HG03175 (cell line): ENCODE results near the gene EGFL8.

Source experiments
- ATAC-seq: cut with Tn5 transposase; IDR thresholded peaks from one replicate; pipeline ENCODE4 v1.9.1; 2021; ENCODE audit warnings: mild to moderate bottlenecking, moderate library complexity; ENCODE audit not compliant: unreplicated experiment

EGFL8 gene

DNA sequence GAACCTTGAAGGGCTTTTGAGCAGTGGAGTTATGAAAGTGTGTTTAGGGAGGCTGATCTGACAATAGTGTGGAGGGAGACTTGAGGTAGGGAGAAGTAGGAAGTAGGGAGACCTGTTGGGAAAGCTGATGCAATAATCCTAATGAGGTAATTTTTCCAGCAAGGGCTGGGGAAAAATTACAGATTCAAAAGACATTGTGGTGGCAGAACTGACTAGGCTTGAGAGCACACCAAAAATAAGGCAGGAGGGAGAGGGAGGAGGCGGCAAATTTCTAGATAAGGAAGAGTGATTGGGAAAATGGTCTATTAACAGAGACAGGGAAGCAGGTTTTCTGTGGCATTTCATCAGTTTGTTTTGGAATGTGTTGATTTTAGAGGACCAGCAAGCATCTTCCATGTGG is 18.1 kb upstream of the EGFL8 start:
- no peak for ATAC-seq

DNA sequence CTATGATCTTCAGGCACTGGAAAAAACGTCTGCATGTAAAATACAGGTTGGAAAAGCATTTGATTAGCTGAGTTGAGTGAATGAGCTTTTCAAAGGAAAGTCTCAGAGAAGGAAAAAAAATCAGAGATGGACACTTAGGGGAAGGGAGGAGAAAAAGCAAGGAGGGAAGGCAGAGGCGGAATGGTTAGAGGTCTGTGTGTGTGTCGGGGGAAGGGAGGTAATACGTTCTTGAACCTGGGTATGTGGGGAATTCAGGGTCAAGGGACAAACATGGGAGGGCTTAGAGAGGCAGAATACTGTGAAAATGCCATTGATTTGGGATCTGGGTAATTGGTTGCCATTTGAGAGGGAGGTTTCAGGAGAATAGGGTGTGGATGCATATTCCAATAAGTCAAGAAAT is 17.7 kb upstream of the EGFL8 start:
- ATAC-seq: no peak

DNA sequence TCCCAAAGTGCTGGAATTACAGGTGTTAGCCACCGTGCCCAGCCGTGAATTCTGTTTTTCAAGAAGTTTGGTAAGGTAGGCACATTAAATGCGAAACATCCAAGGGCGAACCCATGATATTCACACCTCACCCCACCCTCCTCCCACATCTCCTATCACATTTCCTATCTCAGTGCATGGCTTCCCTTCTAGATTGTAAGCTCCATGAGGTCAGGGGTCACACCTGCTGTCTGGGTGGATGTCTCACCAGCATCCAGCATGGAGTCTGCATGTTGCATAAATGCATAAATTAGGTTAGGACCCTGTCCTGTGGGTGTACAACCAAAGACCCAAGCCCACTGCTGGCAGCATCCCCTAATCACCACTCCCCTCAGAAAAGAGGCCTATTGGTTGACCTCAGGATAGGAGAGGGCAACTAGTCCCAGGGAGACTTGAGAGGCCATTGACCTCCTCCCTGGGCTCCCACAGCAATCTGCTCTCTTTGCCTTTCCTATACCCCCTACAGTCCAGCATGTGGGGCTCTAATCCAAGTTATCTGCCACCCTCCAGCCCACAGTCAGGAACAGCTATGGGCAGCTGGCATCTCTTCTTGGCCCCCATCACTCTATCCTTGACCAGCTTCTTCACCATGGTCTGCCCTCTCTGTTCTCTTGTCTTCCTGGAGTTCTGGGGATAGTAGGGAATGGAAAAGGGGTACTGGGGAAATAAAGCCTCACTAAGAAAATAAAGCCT is 16.8 kb upstream of the EGFL8 start:
- no peak for ATAC-seq

DNA sequence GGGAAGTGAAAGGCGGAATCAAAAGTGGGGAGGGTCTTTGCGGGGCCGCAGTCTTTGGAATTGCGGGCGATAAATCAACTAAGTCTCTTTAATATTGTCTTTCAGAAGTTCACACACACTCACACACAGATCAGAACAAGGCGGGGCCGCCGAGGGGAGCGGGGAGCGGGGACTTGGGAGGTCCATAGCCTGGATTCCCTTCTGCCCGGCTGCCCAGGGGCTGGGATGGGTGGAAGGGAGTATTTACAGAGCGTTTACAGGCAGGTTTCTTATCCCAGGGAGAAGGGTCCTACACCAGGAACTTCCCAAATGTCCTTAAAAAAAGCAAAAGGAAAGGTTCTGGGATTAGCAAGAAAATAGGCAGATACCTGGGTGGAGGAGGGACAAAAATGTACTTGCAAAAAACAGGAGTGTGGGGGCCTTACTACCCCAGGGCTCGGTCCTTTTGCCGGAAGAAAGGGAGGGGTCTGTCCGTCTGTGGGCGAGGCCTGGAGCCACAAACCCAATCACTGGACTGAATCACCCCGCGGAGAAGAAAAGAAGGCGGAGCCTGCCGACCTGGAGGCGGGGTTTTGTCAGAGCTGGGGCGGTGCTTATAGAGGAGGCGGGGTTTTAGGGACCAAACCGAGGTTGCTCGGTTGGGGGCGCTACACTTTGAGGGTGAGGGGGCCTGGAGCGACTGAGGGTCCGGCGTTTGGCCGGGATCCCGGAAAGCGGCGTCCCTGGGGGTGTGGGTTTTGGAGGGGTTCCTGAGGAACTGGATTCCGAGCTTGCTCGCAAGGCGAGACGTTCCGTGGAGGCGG is 15.9 kb upstream of the EGFL8 start:
- no peak for ATAC-seq

DNA sequence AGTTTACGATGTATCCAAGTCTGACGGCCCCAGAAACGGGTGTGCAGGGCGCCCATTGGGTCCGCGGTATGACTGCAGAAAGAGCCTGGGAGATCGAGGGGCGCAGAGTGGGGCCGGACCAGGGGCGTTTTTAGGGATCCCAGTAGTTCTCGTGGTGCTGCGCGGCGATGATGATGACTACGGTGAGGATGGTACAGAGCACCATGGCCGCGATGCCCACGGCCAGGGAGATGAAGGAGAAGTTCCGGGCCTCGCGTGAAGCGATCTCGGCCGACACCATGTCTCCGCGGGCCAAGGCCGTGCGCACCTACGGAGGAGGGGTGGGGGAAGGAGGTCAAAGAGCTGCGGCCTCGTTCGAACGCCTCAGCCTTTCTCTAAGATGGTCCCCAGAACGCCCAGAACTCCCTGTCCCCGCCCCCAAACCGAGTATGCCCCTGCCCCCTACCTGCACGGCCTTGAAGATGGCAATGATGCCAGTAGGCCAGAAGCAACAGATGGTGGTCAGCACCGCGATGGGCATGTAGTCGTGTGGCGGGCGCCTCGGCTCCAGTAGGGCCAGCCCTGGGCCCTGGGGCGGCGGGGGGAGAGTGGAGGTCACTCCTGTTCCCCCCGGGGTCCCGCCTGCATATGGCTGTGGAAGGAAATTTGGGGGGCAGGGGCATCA is 15.2 kb upstream of the EGFL8 start:
- no peak for ATAC-seq

DNA sequence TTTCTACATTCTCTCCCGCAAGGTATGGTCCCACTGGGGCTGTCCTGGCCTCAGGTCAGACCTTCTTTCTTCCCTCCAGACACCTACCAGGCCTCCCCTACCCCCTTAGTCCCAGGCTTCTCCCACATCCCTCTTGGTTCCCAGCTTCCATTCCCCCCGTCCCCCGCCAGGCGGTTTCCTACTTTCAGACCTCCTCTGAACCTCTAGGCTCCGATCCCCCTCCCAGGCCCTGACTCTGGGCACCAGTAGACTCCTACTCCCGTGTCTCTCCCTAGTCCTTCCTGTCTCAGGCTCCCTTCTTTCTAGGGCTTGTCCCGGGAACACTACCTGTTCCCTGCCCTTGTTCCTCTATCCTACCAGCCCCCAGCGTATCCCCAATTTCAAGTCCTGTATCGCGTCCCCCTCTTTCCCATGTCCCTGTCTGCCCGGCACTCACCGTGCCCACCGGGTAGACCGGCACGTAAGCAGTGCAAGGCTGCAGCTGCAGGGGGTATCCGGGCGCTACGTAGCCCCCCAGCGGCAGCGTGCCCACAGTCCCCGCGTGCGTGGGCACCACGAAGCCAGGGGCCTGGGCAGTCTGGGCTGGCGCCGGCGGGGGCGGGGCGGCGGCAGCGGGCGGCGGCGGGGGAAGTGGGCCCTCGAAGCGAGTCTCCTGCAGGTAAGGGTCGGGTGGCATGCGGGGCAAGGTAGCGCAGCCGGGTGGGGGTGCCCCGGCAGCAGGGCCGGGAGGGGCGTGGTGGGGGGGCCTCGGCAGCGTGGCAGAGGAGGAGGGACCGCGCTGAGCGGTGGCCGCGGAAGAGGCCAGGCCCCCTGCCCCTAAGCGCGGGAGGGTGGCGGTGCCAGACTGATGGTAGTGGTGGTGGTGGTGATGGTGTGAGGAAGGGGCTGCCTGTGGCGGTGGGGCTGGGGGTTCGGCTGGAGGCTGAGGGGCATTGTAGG is 14.2 kb upstream of the EGFL8 start:
- no peak for ATAC-seq

DNA sequence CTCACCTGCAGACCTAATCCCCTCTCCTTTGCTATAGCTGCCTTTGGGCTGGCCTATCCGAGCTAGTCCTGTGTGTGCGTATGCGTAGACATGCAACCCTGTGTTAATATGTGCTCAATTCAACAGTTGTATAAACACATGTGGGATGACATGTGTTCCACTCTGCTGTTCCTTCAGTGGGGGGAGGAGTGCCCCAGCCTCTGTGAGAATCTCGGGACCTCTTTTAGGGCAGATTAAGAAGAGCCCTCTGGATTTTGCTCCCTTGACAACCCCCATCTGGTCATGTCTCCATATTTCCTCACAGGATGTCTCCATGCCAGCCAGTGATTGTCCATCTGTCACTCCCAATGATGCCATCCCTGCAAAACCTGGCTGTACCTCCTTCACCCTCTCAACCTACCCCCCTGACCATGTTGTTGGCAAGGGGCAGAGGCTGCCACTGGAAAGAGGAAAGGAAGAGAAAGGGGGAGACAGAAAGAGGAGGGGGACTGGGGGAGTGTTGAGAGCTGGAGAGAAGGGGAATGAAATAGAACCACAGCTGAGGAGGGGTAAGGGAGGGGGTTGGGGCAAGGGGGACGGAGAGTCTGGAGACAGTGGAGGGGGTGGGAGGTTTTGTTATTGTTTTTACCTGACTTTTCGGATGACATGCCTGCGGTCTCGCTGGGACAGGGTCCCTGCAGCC is 13.1 kb upstream of the EGFL8 start:
- no peak for ATAC-seq

DNA sequence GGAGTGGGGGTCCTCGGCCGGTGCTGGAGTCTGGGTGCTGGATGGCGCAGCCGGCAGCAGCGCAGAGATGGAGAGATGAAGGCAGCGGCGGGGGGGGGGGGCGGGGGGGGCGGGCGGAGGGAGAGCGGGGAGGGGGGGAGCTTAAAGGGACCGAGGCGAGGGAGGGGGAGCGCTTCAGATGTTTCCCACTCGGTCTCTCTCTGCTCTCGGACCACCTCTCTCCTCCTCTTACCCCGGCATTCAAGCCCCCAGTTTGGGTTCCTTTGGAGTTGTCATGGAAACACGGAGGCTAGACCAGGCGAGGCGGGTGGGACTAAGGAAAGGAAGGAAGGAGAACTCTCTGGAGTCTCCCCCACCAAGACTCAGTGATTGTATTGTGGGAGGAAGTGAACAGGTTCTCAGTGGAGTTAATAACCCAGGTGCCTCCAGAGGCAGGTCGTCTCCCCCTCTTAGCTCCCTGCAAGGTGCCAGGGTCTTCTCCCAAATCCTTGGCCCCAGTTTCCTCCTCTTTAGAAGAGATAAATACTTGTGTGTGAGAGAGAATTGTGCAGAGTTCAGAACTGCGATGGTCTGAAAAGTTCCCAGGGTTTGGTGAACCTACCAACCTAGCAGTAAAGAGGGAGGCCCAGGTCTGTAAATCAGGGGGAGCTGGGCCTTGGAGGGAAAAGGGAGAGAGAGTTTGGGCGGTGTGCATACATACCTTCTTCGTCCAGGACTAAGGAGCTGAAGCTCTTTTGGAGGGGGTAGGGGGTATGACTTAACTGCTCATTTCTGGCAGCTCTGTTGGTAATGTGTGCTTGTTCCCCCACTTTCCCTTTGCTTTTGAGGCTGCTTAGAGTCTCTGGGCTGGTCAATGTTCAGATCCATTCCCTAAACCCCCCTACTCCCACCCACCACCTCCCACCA is 12.3 kb upstream of the EGFL8 start, which contains the start of gene PRRT1:
Gene PRRT1, minus strand, starts transcription at position 77 of the 906 bp plus-strand sequence. CDS start 112 bp downstream, outside the sequence.
- no peak for ATAC-seq

DNA sequence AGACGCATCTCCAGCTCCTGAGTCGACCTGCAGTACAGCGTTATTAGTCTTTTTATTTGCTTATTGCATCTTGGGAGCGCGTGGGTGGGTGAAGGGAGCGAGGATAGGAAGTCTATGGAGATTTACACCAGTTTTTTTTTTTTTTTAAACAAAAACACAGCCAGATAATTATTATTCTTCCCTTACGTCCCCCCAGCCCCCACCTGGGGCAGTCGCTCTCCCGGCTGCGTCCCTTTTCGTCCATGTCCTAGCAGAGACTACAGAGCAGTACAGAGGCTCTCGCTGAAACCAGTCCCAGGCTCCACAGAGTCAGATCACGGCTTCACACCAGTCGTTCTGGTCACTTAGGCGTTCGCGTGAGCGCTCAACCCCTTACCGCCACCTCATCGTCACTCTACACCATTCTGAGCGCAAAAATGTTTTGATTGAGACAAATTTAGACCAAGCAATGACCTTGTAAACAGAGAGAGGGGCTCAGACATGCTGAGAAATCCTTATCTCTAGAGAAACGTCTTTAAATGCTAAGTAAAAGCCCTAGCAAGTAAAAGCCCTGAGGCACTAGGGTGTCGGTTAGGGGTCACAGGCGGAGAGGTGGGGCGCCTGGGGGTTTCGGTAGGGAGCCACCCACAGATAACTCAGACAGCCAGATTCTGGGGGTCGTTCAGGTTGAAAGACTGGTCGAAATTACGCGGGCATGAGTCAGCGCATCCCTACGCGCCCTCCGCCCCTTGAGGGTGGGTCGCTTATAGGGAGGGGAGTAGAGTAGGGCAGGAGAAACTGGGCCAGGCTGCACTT is 11.4 kb upstream of the EGFL8 start:
- ATAC-seq: no peak

DNA sequence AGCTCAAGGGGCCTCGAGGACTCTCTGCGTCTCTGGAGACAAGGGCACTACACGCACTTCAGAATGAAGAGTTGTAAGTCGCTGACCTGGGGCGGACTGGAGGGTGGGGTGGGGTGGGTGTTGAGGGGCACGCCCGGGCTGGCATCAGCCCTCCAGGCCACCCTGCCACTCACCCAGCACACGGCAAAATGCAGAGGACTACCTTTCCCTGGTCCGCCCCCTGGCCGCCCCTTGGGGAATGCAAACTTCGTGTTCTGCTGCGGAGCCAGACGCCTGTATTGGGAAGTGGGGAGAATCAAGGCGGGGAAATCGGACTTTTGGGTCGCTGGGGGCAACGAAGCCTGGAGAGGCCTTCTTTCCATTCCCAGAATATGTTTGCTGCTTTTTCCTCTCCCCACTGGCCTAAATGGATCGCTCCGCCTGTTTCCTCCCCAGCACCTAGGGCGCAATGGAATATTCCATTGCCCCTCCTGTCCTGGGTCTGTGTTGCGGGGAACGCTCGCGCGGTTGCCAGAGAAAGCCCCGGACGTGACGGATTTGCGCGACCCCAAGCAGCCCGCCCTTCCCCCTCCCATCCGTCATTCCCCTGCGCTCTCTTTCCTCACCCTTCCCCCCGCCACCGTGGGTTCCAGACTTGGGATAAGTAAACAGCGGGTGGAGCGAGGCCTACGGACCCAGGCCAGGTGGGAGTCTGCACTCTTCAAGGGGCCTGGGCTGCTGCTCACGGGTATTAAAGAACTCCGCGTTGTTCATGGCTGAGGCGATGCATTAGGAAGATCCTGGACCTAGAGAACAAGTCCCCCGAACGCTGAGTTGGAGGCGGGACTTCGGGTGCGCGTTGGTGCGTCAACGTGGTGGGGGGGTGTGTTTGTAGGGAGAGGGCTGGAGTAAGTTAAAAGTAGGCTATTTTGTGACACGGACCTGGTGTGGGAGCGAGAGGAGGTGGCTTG is 10.6 kb upstream of the EGFL8 start, which contains the start of gene PPT2:
Gene PPT2, plus strand, starts transcription at position 578 of the 950 bp plus-strand sequence. CDS start 454 bp downstream, outside the sequence.
- peak; percentile 19 for ATAC-seq

DNA sequence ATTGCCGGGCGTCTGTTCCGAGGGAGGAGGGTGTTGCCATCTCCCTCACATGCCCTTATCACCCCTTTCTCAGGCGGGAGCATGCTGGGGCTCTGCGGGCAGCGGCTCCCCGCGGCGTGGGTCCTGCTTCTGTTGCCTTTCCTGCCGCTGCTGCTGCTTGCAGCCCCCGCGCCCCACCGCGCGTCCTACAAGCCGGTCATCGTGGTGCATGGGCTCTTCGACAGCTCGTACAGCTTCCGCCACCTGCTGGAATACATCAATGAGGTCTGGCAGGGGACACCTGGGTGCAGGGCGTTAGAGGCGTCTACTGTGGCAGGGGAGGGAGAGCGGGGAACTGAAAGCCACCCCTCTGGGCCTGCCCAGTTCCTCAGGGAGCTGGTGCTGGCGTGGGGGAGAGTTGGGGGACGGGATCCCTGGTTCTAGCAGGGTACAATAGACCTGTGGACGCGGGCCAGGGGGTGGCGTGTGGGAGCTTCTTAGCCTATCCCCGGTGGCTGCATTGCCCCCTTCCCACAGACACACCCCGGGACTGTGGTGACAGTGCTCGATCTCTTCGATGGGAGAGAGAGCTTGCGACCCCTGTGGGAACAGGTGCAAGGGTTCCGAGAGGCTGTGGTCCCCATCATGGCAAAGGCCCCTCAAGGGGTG is 9.8 kb upstream of the EGFL8 start:
- peak; percentile 77 for ATAC-seq

DNA sequence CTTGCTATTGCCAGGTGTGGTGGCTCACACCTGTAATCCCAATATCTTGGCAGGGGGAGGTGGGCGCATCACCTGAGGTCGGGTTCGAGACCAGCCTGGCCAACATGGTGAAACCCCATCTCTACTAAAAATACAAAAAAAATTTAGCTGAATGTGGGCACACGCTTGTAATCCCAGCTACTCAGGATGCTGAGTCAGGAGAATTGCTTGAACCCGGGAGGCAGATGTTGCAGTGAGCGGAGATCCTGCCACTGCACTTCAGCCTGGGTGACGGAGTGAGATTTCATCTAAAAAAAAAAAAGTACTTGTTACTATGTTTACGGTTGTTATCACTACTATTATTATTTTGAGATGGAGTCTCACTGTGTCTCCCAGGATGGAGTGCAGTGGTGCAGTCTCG is 7.5 kb upstream of the EGFL8 start:
- no peak for ATAC-seq

DNA sequence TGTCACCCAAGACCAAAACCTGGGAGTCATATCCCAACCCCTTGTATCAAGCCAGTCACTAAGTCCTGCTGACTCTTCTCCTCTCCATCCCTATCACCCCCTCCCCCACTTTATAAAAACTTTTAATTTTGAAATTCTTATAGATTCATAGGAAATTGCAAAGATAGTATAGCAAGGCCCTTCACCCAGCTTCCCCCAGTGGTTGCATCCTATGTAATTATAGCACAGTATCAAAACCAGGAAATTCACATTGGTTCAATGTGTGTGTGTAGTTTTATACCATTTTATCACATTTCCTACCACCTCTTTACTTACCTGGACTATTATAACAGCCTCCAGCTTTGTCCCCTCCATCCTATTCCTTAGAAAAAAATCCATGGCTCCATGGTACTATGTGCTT is 6.3 kb upstream of the EGFL8 start:
- ATAC-seq: no peak

DNA sequence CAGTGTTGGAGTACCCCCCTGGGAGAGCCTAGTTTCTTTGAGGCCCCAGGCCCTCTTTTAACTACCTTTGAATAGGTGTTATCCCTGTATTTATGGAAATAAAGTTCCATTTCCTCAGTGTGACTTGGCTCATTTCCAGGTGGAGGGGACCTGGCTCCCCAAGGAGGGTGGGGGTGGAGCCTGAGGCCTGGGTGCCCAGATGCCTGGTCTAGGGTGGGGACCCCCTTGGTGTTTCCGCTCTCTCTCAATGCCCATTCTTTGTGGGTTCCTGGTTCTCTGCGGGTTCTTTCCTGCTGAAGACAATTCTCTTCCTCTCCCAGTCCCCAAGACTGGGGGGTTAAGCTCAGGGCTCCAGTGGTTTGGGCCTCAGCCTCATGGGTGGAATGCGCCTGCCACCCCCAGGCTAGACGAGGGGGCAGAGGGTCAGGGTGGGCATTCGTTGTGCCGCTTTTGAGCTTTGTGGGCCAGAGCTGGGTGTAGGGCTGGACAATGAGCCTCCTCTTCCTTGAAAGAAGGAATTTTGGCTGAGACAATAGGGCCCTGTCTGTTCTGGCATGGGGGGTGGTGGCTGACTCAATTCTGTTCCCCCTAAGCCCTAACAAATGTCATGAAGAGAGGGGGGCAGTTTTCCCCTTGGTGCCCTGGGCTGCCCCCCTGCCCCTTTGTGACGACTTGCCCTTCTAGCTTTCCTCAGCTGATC is 686 bp upstream of the EGFL8 start:
- no peak for ATAC-seq

DNA sequence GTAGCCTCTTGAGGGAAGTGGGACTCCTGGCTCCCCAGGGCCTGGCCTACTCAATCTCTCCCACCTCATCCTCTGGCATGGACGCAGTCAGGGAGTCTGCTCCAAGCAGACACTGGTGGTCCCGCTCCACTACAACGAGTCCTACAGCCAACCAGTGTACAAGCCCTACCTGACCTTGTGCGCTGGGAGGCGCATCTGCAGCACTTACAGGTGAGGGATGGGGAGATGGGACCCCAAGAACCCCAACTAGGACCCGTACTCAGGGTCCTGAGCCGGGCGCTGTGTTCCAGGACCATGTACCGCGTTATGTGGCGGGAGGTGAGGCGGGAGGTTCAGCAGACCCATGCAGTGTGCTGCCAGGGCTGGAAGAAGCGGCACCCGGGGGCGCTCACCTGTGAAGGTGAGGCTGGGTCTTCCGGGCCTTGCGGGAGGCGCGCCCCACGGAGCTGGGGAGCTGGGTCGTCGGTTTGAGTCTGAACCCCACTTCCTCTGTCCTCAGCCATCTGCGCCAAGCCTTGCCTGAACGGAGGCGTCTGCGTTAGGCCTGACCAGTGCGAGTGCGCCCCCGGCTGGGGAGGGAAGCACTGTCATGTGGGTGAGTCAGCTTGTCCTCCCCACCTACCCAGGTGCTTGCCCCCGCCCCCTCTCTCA is 2.1 kb downstream of the EGFL8 start:
- ATAC-seq: no peak
